Left lung (tissue), 10 donors: Measurements from ENCODE around the gene PDCD1. TPM values are rescaled to one million over a fixed set of nuclear protein-coding genes. Genes with fewer than 3 reads are reported as not detected.

Experiments used
- ATAC-seq: fragments of 200-7000 bp; cut with Tn5 transposase; one replicate; pipeline ENCODE4 v1.9.1; 2020; ENCODE audit warnings: moderate library complexity
- DNase-seq, 4 donors: peaks; one replicate each; pipeline ENCODE4 v3.0.0-alpha.2; 2013 to 2020
- H3K27ac ChIP-seq, 2 donors: fragments of 200-600 bp; sonication (generic) in 1 of 2; one replicate each; pipeline versions ENCODE4 v1.5.0 to v1.8.0; 2020 to 2021
- H3K27me3 ChIP-seq, 2 donors: fragments of 200-600 bp; sonication (generic) in 1 of 2; one replicate each; pipeline versions ENCODE4 v1.5.0 to v1.8.0; 2020 to 2021
- H3K36me3 ChIP-seq, 2 donors: fragments of 200-600 bp; sonication (generic) in 1 of 2; one replicate each; pipeline versions ENCODE4 v1.5.0 to v1.8.0; 2020 to 2021
- H3K4me1 ChIP-seq, 2 donors: fragments of 200-600 bp; one replicate each; pipeline ENCODE4 v1.8.0; 2021
- H3K4me3 ChIP-seq, 2 donors: fragments of 200-600 bp; sonication (generic) in 1 of 2; one replicate each; pipeline versions ENCODE4 v1.5.0 to v1.8.0; 2020 to 2021; ENCODE audit warnings: mild to moderate bottlenecking in 1 of 2
- H3K9me3 ChIP-seq, 2 donors: fragments of 200-600 bp; sonication (generic) in 1 of 2; one replicate each; pipeline versions ENCODE4 v1.5.0 to v1.8.0; 2020 to 2021
- intact Hi-C, 2 donors: fragments of 100-400 bp; cut with DNase I; formaldehyde crosslinking; loops; one replicate each; pipeline versions ENCODE4 v1.11.2 to v1.14.2; 2022
- polyA plus RNA-seq, 6 donors: library from polyadenylated mRNA; unstranded; fragments of 120-200 nt; gene quantifications; one replicate each; pipeline ENCODE4 v1.2.1, GENCODE V29; 2013; ENCODE audit not compliant: insufficient read length in 6 of 6
- total RNA-seq, 2 donors: library from RNA; stranded (reverse); fragmentation: NEBNext Ultra II Directional; extraction: Animal tissue kit (Norgen Biotek cat#: 25700); gene quantifications; one replicate each; pipeline ENCODE4 v1.2.1, GENCODE V29; 2021
- TF ChIP-seq, protein P1 (sequence below), 2 donors: fragments of 200-600 bp; sonication (generic) in 1 of 2; IDR thresholded peaks; one replicate each; pipeline versions ENCODE4 v1.5.0 to v1.8.0; 2021; ENCODE audit warnings: antibody characterized with exemption in 2 of 2
- donor health status: DM: no; HTN: yes; CAD: no.
- donor health status: DM: no; HTN: no; CAD: no.

Gene PDCD1
- total and polyA plus RNA-seq, 8 donors: 0.15 to 1.1 (median 0.31) TPM

GRCh38 chr2:241812730-241813643 lies 45.7 kb downstream of the PDCD1 start:
- peak in 2 of 4 donors; percentile 35 to 75 for DNase-seq
- intact Hi-C loops: no loop called here
- no peaks in the 10 kb centered on the region for H3K9me3 ChIP-seq
- peaks cover 0 to 12% of the 10 kb centered on the region in 2 donors for H3K4me1 ChIP-seq
- H3K27me3 ChIP-seq: peaks cover 0 to 68% of the 10 kb centered on the region in 2 donors
- TF ChIP-seq, protein P1, sequence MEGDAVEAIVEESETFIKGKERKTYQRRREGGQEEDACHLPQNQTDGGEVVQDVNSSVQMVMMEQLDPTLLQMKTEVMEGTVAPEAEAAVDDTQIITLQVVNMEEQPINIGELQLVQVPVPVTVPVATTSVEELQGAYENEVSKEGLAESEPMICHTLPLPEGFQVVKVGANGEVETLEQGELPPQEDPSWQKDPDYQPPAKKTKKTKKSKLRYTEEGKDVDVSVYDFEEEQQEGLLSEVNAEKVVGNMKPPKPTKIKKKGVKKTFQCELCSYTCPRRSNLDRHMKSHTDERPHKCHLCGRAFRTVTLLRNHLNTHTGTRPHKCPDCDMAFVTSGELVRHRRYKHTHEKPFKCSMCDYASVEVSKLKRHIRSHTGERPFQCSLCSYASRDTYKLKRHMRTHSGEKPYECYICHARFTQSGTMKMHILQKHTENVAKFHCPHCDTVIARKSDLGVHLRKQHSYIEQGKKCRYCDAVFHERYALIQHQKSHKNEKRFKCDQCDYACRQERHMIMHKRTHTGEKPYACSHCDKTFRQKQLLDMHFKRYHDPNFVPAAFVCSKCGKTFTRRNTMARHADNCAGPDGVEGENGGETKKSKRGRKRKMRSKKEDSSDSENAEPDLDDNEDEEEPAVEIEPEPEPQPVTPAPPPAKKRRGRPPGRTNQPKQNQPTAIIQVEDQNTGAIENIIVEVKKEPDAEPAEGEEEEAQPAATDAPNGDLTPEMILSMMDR (IDR thresholded peaks at IDR 0.05): no peak
- ATAC-seq: no peak
- H3K4me3 ChIP-seq: no peak overlapping the region
- no peaks in the 10 kb centered on the region for H3K36me3 ChIP-seq
- no peak overlapping the region for H3K27ac ChIP-seq

DNA sequence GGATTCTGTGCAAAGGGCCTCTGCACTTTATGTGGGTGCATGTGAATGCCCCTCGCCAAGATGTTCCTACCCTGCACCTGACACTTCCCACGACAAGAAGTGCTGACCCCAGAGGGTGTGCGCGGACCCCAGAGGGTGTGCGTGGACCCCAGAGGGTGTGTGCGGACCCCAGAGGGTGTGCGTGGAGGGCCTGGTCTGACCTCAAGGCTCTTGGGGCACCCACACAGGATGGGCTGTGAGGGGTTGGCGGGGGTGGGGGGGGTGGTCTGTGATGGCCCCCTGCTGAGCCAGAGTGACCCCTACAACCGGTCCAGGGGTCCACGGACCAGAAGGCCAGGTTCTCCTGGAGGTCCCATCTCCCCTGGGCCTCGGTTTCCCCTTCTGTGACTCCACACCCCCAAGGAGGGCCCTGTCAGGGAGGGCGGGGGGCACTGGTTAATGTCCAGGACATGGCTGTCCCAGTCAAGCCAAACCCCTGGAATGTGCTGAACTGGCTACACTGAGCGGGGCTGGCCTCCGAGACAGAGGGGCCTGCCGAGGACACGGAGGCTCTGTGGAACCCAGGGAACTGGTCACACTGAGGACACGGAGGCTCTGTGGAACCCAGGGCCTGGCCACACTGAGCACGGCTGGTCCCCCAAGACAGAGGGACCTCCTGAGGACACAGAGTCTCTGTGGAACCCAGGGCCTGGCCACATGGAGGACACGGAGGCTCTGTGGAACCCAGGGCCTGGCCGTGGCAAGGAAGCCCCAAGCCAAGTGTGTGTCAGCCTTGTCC lies 46.6 kb downstream of the PDCD1 start:
- H3K36me3 ChIP-seq: no peaks in the 10 kb centered on the region
- no peak overlapping the region for H3K4me3 ChIP-seq
- intact Hi-C loops: no loop called here
- peaks cover 0 to 60% of the 10 kb centered on the region in 2 donors for H3K27me3 ChIP-seq
- no peak overlapping the region for H3K27ac ChIP-seq
- H3K9me3 ChIP-seq: no peaks in the 10 kb centered on the region
- H3K4me1 ChIP-seq: peaks cover 0 to 7% of the 10 kb centered on the region in 2 donors
- ATAC-seq: no peak
- DNase-seq: peak in 2 of 4 donors; percentile 28 to 55
- TF ChIP-seq, protein P1 (IDR thresholded peaks at IDR 0.05): no peak

DNA sequence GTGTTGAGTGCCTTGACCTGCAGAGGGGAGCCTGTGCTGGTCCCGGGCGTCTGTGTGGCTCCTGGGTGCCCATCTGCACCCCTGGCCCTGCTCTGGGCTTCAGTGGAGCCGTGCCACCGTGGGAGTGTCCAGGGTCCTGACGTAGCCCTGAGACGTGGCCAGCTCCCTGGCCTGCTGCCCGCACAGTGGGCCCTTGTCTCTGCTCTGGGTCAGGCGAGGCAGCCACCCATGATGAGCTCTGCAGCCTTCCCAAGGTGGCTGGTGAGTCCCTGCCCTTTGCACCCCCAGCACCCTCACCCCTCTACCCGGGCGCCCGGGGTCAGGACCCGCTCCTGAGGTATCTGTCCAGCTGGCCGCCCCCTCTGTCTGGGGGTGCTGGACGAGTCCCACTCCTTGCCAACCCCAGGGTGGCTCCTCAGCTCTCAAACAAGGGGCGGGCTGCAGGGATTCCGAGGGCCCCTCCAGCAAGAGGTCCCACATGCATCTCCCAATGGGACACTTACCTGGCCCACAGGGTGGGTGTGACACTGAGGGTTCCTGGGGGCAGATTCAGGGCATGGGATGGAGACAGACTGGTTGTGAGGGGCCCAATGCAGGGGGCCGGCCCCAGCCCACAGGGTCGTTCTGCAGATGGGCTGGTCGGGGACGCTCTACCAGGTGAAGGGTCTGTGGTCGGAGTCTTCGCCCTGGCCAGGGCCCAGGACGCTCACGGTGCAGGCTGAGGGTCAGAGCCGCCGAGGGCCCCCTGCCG lies 47.3 kb downstream of the PDCD1 start:
- Histone ChIP-seq H3K9me3 (no peaks in the 10 kb centered on the region), H3K4me1 (peaks cover 0 to 6% of the 10 kb centered on the region in 2 donors), H3K36me3 (no peaks in the 10 kb centered on the region), H3K27ac (no peak overlapping the region), H3K27me3 (peaks cover 0 to 53% of the 10 kb centered on the region in 2 donors), H3K4me3 (no peak overlapping the region)
- DNase-seq (peak in 1 of 4 donors; percentile 72), ATAC-seq (no peak)
- intact Hi-C loops: no loop called here
- TF ChIP-seq, protein P1 (IDR thresholded peaks at IDR 0.05): no peak

DNA sequence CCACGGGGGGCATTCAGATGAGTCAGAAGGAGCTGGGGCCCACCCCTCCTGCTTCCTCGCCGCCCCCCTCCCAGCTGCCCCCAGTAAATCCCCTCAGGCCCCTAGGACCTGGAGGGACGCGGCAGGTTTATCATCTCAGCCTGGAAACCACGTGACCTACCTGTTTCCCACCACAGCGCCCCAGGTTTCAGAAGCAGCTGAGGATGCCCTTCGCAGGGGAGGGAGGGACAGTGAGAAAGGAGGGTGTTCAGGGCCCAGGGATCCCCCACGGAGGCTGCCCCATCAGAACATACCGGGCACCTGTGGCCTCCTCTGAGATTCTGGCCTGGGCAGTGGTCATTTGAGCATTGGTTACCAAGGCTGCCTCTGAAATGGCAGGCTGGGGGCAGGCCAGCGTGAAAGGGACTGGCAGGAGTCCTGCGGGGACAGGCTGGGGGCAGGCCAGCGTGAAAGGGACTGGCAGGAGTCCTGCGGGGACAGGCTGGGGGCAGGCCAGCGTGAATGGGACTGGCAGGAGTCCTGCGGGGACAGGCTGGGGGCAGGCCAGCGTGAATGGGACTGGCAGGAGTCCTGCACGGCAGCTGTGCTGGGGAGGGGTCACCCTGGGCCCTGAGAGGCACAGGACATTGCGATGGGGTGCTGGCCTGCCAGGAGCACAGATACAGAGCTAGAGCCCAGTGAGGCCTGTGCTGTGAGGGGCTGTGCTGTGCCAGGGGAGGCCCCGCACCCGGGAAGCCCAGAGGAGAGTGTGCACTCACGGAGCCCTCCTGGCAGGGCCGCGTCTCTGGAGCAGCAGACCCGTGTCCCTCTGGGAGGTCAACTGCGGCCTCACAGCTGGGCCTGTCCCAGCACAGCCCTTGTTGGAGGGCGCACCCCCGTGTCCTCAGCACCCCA lies 48.1 kb downstream of the PDCD1 start:
- H3K36me3 ChIP-seq: no peaks in the 10 kb centered on the region
- peaks cover 0 to 6% of the 10 kb centered on the region in 2 donors for H3K4me1 ChIP-seq
- no peak overlapping the region for H3K4me3 ChIP-seq
- no peaks in the 10 kb centered on the region for H3K9me3 ChIP-seq
- H3K27me3 ChIP-seq: peaks cover 0 to 44% of the 10 kb centered on the region in 2 donors
- intact Hi-C loops: no loop called here
- no peak overlapping the region for H3K27ac ChIP-seq
- DNase-seq: peak in 1 of 4 donors; percentile 78
- TF ChIP-seq, protein P1 (IDR thresholded peaks at IDR 0.05): no peak
- ATAC-seq: no peak
